GM12872 (cell line): ENCODE data around the gene ITGA11.

Experiments used
- TF ChIP-seq, protein P1 (sequence below): IDR thresholded peaks from 3 replicates; pipeline ENCODE4 v1.5.1; 2011; ENCODE audit warnings: low read depth, mild to moderate bottlenecking, low read length, moderate library complexity; ENCODE audit not compliant: insufficient read depth

ITGA11 gene

DNA sequence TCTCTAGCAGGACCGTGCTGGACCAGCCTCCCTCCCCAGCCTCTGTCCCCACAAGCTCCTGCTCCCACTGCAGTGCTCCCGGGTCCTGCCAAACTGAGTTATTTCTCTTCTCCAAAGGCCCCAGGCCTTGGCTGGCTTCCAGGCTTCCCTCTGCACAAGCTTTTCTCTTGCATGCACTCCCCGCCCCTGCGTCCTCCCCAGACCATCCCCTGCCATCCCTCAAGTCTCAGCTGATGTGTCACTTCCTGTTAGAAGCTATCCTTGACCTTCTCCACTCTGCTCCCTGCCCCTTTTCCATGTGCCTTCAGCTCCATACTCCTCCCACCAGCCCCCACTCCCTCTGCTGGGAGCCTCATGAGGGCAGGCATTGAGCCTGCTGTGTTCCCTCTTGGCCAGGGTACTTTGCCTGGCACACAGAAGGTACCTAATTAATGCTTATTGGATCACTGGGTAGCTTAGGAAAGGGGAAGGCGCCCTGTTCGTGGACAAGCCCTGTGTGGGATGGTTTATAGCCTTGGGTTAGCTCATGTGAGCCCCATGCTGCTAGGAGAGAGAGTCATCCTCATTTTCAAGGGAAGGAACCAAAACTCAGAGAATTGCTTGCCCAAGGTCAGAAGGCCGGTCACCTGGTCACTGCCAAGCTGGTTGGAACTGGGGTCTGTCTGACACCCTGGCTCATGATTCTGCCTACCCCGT, 98.0 kb downstream of the ITGA11 start:
- TF ChIP-seq, protein P1, sequence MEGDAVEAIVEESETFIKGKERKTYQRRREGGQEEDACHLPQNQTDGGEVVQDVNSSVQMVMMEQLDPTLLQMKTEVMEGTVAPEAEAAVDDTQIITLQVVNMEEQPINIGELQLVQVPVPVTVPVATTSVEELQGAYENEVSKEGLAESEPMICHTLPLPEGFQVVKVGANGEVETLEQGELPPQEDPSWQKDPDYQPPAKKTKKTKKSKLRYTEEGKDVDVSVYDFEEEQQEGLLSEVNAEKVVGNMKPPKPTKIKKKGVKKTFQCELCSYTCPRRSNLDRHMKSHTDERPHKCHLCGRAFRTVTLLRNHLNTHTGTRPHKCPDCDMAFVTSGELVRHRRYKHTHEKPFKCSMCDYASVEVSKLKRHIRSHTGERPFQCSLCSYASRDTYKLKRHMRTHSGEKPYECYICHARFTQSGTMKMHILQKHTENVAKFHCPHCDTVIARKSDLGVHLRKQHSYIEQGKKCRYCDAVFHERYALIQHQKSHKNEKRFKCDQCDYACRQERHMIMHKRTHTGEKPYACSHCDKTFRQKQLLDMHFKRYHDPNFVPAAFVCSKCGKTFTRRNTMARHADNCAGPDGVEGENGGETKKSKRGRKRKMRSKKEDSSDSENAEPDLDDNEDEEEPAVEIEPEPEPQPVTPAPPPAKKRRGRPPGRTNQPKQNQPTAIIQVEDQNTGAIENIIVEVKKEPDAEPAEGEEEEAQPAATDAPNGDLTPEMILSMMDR = no peak

DNA sequence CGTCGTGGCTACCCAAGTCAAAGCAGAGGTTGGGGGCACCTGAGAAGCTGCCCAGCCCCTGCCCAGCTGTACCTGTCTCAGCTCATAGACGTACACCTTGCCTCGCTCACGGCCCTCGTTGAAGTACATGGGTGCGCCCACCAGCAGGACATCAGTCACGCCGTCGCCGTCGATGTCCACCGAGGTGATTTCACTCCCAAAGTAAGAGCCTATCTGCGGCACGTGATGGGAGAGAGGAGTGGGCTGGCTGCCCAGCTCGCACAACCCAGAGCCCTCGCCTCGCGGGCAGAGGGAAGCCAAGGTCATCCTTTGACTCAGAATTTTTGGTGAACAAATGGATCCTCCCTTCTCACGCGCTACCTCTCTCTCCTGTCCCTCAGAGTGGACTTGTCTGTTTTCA, 99.7 kb downstream of the ITGA11 start:
- TF ChIP-seq, protein P1 = no peak

DNA sequence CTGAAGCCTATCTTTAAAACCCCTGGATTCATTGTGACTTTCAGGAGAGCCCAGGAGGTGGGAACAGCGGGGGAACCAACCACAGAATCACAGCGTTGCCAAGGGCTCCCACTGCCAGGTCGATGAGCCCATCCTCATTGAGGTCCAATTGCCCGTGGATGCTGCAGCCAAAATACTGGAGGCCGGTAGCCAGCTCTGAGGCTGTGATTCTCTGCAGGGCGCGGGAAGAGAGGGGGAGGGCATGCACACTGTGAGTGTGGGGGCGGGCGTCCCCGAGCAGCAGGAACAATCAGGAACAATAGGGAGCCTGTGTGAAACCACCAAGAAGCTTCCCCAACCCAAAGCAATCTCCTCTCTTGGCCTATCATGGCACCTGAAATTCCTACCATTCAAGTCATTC, 101.1 kb downstream of the ITGA11 start:
- TF ChIP-seq, protein P1 = no peak

DNA sequence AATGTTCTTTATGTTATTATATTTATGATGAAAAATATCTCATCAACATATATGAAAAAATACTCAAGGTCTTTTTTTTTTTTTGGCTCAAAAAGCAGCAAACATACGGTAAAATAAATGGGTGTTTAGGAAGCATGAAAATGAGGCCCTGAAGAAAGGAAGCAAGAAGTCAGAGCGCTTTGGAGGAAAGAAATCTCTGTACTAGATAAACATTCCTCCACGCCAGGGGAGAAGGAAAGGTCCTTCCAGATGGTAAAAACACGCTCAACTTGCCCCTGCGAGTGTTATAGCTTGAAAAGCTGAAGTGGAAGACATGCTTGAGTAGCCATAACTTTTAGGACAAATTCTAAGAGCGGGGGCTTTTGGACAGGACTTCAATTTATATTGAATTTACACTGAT, 101.5 kb downstream of the ITGA11 start:
- TF ChIP-seq, protein P1 = no peak

DNA sequence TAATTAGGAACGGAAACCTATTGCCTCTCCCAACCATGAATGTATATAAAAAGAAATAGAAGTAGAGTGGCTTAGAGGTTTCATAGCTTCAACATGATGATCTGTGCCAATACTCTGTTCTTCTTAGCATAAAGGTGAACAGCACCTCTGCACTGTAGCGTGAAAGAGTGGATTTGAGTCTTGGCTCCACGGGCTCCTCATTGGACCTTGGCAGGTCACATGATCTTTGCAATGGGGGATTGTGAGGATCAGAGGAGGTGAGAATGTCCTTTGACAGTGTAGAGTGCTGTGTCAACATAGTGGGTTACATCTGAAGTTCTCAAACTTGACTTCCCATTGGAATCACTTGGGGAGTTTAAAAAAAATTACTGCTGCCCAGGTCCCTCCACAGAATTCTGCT, 103.0 kb downstream of the ITGA11 start:
- TF ChIP-seq, protein P1 = no peak

DNA sequence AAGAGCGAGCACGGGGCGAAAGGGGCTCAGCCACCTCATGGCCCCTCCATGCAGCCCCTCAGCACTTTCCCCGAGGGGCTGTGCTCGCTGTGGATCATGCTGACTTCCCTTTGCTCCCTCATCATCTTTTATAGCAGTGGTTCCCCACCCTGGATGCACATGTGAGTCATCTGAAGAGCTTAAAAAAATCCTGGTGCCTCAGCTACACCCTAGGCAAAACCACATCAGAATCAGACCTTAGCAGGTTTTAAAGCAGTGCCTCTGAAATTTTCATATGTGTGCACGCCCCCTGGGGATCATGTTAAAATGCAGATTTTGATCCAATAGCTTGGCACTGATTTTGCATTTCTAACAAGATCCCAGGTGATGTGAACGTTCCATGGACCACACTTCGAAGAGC, 103.5 kb downstream of the ITGA11 start:
- TF ChIP-seq, protein P1 = no peak

DNA sequence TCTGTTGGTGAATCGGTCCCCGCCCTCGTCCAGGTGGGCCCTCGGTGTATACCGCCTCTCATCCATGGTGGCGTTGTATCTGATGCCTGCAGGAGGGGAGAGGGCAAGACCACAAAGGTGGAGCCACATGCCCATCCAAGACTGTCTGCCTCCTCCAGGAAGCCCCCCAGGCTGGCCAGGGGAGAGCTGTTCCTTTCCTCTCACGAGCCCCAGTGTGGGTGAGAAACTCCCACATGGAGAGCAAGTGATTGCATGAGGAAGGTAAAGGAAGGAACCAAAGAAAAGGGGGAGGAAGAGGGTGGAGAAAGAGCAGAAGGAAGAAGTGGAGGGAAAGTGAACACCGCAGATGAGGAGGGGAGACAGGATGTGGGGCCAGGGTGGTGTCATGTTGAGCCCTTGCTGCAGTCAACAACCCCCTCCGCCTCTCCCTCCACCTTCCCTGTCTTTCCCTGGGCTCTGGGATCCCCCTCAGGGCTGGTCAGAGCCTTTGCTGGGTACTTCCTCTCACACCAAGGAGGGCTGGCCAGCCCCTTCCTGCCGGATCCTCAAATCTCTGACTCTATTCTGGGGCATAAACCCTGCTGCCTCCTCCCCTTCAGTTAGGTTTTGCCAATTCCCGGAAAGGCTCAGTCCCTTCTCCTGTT, 105.1 kb downstream of the ITGA11 start:
- TF ChIP-seq, protein P1 = no peak
